Gastrocnemius medialis (tissue), 4 donors: ENCODE data around the gene GRHL3.

Experiments
- CTCF ChIP-seq, 5 experiments: fragments of 450-650 bp in 3 of 5; fragments of 200-600 bp in 2 of 5; sonication (generic) in 2 of 5; IDR thresholded peaks in 4 of 5; conservative IDR thresholded peaks in 1 of 5; 1 replicate in 4 of 5; 2 replicates in 1 of 5; pipeline ENCODE4 v1.5.1; 2016 to 2019; ENCODE audit warnings: antibody characterized with exemption in 5 of 5, mild to moderate bottlenecking in 3 of 5, moderate library complexity in 3 of 5
- POLR2A ChIP-seq, 2 donors: fragments of 450-650 bp; IDR thresholded peaks; one replicate each; pipeline ENCODE4 v1.6.1; 2017; ENCODE audit warnings: antibody characterized with exemption in 2 of 2, mild to moderate bottlenecking in 2 of 2, moderate library complexity in 2 of 2

- TF ChIP-seq CTCF (IDR thresholded peaks at IDR 0.05 in 4 of 5, conservative IDR thresholded peaks at IDR 0.05 in 1 of 5), result no peak
- no peak for TF ChIP-seq POLR2A (IDR thresholded peaks at IDR 0.05)
Measured at GRCh38 chr1:24290933-24291487, 28.1 kb upstream of the GRHL3 start.
